Stimulated activated CD4-positive, alpha-beta T cell treated with anti-CD3 and anti-CD28 coated beads, Interleukin-15, amount 100 ng/mL, for 48 hours (primary cell): ENCODE measurements around the gene HAUS1.
"Not testable (repeated sequence)": the region's sequence is repeated elsewhere in the genome, so short reads cannot be mapped to it uniquely, and the experiment has no call there.

Experiments used
- DNase-seq, 2 donors: peaks; one replicate each; pipeline ENCODE4 v3.0.0-alpha.2; 2020; ENCODE audit warnings: low read depth in 2 of 2

HAUS1 gene

DNA sequence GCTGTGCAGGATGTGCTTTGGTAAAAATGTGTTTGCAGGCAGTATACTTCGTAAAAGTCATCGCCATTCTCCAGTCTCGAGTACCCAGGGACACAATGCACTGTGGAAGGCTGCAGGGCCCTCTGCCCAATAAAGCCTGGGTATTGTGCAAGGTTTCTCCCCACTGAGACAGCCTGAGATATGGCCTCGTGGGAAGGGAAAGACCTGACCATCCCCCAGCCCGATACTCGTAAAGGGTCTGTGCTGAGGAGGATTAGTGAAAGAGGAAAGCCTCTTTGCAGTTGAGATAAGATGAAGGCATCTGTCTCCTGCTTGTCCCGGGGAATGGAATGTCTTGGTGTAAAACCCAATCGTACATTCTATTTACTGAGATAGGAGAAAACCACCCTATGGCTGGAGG lies 15.7 kb upstream of the HAUS1 start:
- DNase-seq, result not testable (repeated sequence)

- no peak for DNase-seq
Observed at GRCh38 chr18:46095532-46095931, 8.7 kb upstream of the HAUS1 start.

DNA sequence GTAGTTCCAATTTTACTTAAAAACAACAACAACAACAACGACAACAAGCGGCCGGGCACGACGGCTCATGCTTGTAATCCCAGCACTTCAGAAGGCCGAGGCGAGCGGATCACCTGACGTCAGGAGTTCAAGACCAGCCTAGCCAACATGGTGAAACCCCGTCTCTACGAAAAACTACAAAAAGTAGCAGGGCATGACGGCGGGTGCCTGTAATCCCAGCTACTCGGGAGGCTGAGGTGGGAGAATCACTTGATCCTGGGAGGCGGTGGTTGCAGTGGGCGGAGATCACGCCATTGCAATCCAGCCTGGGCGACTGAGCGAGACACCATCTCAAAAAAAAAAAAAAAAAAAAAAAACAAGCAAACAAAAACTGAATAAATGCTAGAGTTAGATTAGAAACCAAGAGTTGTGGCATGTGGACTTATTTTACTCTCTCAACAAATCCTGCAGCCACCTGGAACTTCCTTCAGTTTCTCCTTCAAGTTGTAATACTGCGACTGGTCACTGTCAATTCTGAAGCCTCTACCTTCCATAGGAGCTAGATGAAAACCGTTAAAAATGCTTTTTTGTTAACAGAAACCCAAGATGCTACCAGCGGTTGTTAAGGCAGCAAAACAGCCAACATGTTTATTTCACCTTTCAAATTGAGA lies 7.4 kb upstream of the HAUS1 start:
- no peak for DNase-seq

DNA sequence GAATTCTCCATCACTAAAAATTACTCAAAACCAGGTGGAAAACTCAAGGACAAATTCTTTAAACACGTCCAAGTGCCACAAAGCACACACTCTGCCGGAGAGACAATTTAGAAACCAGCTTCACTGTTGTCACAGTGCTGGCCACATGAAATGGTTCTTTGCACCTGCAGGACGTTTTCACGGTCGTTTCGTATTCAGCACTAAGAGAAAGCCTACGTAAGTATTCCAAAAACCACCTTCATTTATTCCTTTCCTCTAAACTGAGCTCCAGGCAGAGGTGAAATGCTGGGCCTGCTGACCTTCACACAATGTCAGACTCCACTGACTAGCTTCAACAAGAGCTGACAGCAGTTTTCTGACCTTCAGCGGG lies 6.8 kb upstream of the HAUS1 start:
- no peak for DNase-seq

- DNase-seq, result peak; percentile 78 to 80
Observed at GRCh38 chr18:46097801-46098615, 6.2 kb upstream of the HAUS1 start, which contains the start of gene ATP5F1A. ATP5F1A (minus strand) TSS chr18:46098296; CDS start chr18:46098231, 65 bp downstream.

- no peak for DNase-seq
Observed at GRCh38 chr18:46098616-46098933, 5.6 kb upstream of the HAUS1 start.

GRCh38 chr18:46099463-46099862 lies 4.7 kb upstream of the HAUS1 start:
- no peak for DNase-seq

DNA sequence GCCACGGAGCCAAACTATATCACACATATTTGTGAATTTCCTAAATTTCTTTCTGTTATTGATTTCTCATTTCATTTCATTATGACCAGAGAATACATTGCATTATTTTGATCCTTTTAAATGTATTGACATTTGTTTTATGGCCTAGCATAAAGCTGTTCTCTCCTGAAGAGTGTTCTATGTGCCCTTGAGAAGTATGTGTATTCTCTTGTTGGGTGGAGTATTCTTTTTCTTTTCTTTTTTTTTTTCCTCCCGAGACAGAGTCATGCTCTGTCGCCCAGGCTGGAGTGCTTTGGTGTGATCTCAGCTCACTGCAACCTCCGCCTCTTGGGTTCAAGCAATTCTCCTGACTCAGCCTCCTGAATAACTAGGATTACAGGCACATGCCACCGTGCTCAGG lies 5.2 kb downstream of the HAUS1 start:
- no peak for DNase-seq

- no peak for DNase-seq
Observed at GRCh38 chr18:46110406-46110805, 6.2 kb downstream of the HAUS1 start.

DNA sequence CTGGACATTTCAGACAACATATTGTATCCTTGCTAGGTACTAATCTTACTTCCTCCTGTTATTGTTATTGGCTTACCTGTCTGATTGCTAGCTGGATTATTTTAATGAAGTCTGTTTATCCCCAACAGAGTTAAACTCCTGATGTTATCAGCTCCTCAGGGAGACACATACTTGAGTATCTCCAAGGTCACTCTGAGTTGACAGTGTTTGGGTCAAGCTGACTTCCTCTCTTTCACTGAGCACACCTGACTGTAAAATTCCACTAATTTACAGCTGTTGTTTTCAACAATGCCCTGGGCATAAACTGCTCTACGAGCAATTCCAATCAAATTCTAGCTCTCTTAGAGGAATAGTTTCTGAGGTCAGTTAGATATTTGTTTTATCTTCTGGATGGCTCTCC lies 9.6 kb downstream of the HAUS1 start:
- no peak for DNase-seq

GRCh38 chr18:46126625-46127024 lies 22.4 kb downstream of the HAUS1 start:
- not testable (repeated sequence) for DNase-seq

DNA sequence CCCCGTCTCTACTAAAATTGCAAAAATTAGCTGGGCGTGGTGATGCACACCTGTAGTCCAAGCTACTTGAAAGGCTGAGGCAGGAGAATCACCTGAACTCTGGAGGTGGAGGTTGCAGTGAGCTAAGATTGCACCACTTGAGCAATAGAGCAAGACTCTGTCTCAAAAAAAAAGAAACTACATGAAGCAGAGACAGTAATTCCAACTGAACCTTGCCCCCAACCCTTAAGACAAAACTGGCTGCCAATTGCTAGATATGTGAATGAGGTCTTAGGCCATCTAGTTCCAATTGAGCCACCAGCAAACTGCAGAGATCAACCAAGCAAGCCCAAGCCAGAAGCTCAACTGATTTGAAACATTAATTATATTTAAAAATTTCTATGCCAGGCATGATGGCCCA lies 25.9 kb downstream of the HAUS1 start:
- no peak for DNase-seq

DNA sequence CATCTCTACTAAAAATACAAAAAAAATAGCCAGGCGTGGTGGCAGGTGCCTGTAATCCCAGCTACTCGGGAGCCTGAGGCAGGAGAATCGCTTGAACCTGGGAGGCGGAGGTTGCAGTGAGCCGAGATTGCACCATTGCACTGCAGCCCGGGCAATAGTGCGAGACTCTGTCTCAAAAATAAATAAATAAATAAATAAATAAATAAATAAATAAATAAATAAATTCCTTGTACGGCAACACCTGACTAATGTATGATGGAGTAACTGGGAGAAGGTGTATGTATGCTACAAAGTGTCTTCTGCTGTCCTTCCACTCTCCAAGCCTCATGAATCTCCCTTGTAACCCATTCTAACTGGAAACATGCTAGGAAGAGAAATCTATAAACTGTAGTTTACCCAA lies 26.4 kb downstream of the HAUS1 start:
- not testable (repeated sequence) for DNase-seq

DNA sequence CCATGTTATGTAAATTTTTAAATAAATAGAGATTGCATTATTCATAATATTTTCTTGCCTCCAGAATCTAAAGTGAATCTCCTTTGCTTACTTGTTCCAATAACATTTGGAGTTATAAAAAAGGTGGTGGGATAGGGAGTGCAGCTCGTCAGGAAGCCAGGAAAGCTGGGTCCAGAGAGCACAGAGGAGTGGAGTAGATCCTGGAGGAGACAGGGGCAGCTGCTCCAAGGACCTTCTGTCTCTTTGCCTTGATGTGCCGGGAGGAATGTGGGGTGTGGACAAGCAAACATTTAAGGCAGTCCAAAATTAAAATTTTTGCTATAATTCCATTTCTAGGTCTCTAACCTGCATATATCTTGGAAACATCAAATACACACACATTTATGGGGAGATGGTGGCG lies 29.3 kb downstream of the HAUS1 start:
- no peak for DNase-seq

- no peak for DNase-seq
Observed at GRCh38 chr18:46134920-46135675, 30.9 kb downstream of the HAUS1 start.

- DNase-seq, result no peak
Observed at GRCh38 chr18:46140173-46140572, 36.0 kb downstream of the HAUS1 start.

GRCh38 chr18:46141199-46141598 lies 37.0 kb downstream of the HAUS1 start:
- no peak for DNase-seq

DNA sequence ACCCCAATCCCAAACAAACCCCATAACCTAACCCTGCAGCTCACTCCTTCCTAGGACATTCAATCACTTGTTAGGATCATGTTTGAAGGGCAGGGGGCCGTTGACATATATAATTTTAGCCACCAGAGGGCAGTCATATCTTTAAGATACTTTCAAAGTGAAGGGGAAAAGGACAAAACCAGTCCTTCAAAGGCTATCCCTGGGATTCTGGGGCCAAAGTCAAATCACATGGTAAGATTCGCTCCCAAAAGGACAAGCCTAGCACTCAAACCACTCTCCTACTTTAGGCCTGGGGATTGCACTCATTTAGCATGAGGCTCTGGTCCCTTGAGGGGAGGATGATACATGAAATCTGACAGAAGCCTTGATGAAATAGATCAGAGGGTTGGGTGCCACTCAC lies 44.6 kb downstream of the HAUS1 start:
- peak in 1 of 2 donors; percentile 42 for DNase-seq

- no peak for DNase-seq
Observed at GRCh38 chr18:46152436-46152807, 48.2 kb downstream of the HAUS1 start.

DNA sequence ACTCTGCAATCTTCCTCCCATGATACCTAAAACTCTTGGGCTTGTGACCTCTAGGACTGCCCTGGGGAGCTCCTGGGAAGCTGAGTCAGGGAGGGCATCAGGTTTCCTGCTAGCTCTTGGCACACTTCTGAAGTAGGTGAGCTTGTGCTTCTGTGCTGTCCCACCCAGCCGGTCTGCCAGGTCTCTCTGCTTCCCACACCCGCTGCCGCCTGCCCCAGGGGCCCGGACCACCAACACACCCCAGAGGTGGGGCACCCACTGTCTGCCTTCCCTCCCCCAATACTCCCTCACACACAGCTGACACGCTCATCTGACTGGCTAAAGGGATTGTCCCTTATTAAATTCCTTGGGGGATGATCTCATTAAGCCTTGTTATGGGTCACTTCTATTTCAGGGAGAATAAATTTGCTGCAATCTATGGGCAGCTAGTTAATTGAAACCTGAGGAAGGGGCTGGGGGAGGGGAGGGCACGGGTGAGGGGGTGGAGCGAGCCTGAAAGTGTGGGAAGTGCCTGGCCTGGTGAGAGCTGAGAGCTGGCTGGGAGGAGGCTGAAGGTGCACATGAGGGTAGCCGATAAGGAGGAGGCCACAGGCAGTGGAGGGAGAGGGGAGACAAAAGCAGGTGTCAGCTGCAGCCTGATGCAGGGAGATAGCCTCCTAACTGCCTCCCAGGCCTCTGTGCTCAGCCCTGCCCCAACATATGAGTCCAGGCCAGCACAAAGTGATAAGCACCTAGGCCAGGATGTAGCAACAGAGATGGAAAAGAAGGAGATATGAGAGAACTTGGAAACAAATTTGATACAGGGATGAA lies 48.8 kb downstream of the HAUS1 start:
- no peak for DNase-seq

- DNase-seq, result peak; percentile 26 to 29
Observed at GRCh38 chr18:46155641-46156051, 51.5 kb downstream of the HAUS1 start.
